Mononuclear cell (primary cell): ENCODE data around the gene SMCO4. TPM values are rescaled to one million over a fixed set of nuclear protein-coding genes. Genes with fewer than 3 reads are reported as not detected.

Experiments used
- H3K27me3 ChIP-seq: 2 replicates; pipeline ENCODE4 v1.6.0; 2011; ENCODE audit warnings: low read length, control low read depth; ENCODE audit not compliant: insufficient read depth
- H3K4me1 ChIP-seq: 2 replicates; pipeline ENCODE4 v1.5.1; 2011; ENCODE audit warnings: mild to moderate bottlenecking, low read length, control low read depth; ENCODE audit not compliant: insufficient read depth
- H3K4me3 ChIP-seq: 2 replicates; pipeline ENCODE4 v1.5.1; 2011; ENCODE audit warnings: mild to moderate bottlenecking, low read length, moderate library complexity
- H3K9me3 ChIP-seq: 2 replicates; pipeline ENCODE4 v1.5.1; 2011; ENCODE audit warnings: low read depth, mild to moderate bottlenecking, control low read depth, low read length
- total RNA-seq: library from RNA; depleted of rRNA; stranded (reverse); fragments of >200 nt; gene quantifications from one replicate; pipeline ENCODE4 v1.2.3, GENCODE V29; 2012

SMCO4 gene
- total RNA-seq, 1 donor: 3.3 TPM

DNA sequence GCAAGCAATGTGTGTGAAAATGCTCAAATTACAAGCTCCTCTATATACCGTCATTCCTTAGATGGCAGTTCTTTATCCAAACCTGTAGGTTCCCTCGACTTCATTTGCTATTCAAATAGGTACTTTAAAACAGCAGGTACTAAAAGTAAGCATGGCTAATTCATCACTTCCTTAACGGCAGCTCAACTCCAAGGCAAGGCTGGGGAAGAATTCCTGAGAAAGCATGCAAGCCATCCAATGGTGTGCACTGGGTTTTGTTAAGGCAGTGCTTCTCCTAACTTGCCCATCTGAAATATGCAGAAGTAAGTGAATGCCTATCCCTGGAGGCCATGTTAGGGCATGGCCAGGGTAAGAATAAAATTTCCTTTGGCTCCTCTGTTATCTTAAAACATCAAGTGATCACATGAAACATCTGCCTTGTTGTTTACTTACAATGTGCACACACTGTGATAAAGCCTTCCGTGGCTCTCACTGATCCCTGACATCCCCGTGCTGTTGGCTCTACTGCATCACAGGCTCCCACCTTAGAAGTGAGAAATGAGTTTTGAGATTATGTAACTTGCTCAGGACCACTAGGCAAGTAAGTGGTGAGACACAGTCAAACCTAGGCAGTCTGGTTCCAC is 52.1 kb downstream of the SMCO4 start:
- no peaks in the 10 kb centered on the region for H3K9me3 ChIP-seq
- H3K4me1 ChIP-seq: no peaks in the 10 kb centered on the region
- H3K4me3 ChIP-seq: no peak overlapping the region
- no peaks in the 10 kb centered on the region for H3K27me3 ChIP-seq

GRCh38 chr11:93489841-93490240 is 53.4 kb downstream of the SMCO4 start:
- Histone ChIP-seq H3K9me3 (no peaks in the 10 kb centered on the region), H3K27me3 (no peaks in the 10 kb centered on the region), H3K4me3 (no peak overlapping the region), H3K4me1 (no peaks in the 10 kb centered on the region)

GRCh38 chr11:93487032-93487483 is 56.1 kb downstream of the SMCO4 start:
- H3K27me3 ChIP-seq: no peaks in the 10 kb centered on the region
- H3K9me3 ChIP-seq: no peaks in the 10 kb centered on the region
- H3K4me3 ChIP-seq: no peak overlapping the region
- H3K4me1 ChIP-seq: no peaks in the 10 kb centered on the region

DNA sequence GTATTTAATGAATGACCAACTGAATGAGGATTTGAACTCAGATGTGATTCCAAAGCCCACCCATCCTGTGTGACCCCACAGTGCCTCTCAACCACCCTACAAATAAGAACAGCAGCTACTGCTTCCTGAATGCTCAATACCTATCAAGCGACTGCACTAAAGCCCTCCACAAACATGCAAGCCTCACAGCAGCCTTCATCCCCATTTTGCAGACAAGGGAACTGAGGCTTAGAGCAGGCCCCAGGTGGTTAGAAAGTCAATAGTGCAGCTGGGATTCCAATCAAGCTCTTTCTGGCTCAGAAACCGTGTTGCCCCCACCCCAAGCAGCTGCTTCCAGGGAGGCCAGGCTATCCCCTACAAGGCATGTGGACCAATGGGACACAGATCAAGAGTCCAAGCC is 57.2 kb downstream of the SMCO4 start:
- Histone ChIP-seq H3K9me3 (no peaks in the 10 kb centered on the region), H3K4me3 (no peak overlapping the region), H3K27me3 (no peaks in the 10 kb centered on the region), H3K4me1 (no peaks in the 10 kb centered on the region)

DNA sequence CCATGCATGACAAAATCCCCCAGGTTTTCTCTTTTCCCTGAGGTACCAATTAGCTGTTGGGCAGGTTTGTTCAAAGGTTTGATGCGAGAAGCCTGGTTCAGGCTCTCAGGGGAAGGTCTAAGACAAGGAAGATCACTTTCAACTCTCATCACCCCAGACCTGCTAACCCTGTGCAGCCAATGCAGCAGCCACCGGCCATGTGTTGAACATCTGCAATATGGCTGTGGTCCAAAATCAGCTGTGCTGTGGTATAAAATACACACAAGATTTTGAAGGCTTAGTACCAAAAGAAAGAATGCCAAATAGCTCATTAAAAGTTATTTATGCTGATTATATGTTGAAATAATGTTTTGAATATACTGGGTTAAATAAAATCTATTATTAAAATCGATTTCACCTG is 58.5 kb downstream of the SMCO4 start:
- Histone ChIP-seq H3K4me1 (no peaks in the 10 kb centered on the region), H3K9me3 (no peaks in the 10 kb centered on the region), H3K4me3 (no peak overlapping the region), H3K27me3 (no peaks in the 10 kb centered on the region)

GRCh38 chr11:93482556-93482955 is 60.6 kb downstream of the SMCO4 start:
- Histone ChIP-seq H3K9me3 (no peaks in the 10 kb centered on the region), H3K4me3 (no peak overlapping the region), H3K4me1 (no peaks in the 10 kb centered on the region)

DNA sequence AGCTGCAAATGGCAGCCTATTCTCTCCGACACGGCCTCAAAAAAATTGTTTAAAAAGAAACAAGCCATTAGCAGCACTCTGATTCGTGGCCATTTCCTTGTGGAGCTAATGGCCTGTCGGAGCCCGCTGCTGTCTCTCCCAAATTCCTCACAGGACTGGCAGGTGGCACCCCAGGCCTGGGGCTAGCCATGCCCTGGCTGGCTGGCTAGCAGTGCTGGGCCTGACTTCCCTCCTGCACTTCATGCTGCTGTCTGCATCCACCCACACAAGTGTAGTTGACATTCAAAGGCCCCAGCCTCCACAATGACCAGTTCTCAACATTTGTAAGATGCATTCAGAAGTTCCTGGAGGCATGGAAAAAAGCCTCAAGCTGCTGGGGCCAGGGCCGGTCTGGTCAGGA is 61.5 kb downstream of the SMCO4 start:
- Histone ChIP-seq H3K4me3 (no peak overlapping the region), H3K9me3 (no peaks in the 10 kb centered on the region), H3K4me1 (no peaks in the 10 kb centered on the region), H3K27me3 (no peaks in the 10 kb centered on the region)

More at GRCh38 chr11:93482556-93482955, 60.6 kb downstream of the SMCO4 start:
- no peaks in the 10 kb centered on the region for H3K27me3 ChIP-seq

DNA sequence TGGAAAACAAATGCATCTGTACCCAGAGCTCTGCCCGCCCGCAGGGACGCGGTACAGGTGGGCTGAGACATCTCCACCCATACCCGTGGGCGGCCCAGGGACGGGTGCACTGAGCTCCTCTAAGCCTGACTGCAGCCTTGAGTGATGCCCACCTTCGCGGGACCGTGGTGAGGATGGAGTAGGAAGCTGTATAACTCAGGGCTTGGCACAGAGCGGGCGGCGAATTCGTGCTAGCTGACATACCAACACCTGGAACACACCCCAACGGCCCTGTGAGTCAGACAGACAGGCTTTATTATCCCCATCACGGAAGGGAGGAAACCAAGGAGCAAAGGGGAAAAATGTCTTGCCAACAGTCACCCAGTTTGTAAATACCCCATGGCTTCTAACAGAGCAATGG is 61.9 kb downstream of the SMCO4 start:
- Histone ChIP-seq H3K9me3 (no peaks in the 10 kb centered on the region), H3K4me1 (no peaks in the 10 kb centered on the region), H3K27me3 (no peaks in the 10 kb centered on the region), H3K4me3 (no peak overlapping the region)

DNA sequence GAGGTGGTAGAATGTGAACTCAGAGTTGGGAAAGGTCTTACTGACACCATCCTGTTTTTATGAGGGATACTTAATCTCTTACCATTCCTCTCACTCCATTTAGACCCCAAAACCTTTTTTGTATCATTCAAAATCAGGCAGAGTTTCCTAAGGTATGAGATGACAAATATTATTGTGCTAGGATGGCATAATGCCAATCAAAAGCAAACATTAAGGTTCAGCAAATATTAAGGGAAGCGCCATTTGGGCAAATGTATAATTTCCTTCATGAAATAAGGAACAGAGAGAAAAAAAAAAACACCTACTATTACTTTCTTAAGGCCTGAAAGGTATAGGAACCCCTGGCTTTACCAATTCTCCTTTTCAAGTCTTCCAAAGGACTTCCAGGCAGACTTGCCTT is 62.4 kb downstream of the SMCO4 start:
- Histone ChIP-seq H3K9me3 (no peaks in the 10 kb centered on the region), H3K27me3 (no peaks in the 10 kb centered on the region), H3K4me3 (no peak overlapping the region), H3K4me1 (no peaks in the 10 kb centered on the region)

GRCh38 chr11:93480256-93480655 is 62.9 kb downstream of the SMCO4 start:
- Histone ChIP-seq H3K9me3 (no peaks in the 10 kb centered on the region), H3K27me3 (no peaks in the 10 kb centered on the region), H3K4me3 (no peak overlapping the region), H3K4me1 (no peaks in the 10 kb centered on the region)

DNA sequence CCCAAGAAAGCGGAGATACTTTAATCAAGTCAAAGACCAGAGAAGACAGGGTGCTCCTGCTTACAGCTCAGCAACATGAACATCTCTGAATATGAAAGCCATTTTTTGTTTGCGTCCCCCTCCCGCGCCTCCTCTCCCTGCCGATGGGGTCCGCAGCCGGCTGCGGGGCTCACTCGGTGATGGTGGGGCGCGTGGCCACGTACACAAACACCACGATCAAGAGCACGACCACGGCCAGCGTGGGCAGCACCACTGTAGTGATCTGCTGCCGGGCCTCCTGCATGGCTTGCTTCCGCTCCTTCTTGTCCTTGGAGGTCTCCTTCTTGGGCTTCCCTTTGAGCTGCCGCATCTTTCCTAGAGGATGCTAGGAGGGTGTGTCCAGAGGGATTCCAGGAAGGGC is 64.3 kb downstream of the SMCO4 start:
- Histone ChIP-seq H3K27me3 (no peaks in the 10 kb centered on the region), H3K4me1 (no peaks in the 10 kb centered on the region), H3K9me3 (no peaks in the 10 kb centered on the region), H3K4me3 (no peak overlapping the region)

DNA sequence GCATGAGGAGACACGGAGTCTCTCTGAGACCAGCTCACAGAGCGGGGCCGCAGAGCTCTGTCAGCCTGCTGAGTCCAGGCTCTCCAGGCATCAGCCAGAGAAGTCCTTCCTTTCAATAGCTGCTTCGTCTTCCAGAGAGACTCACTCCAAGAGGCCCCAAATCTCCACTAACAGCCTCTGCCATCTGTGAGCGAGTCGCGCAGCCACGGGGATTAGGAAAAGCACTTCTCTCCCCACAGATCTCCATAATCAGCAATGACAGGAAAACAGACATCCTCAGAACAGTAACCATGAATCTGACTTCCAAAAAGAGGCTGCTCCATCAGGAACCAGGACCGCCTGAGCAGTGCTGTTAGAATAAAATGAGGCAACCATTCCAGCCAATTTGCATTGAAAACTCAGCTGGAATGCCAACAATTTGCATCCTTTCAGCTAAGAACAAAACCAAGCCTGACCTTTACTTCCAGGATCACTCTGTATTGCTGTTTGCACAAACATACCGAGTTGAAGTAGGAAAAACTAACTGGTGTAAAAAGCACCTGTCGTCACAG is 65.4 kb downstream of the SMCO4 start:
- Histone ChIP-seq H3K9me3 (no peaks in the 10 kb centered on the region), H3K4me1 (no peaks in the 10 kb centered on the region), H3K27me3 (no peaks in the 10 kb centered on the region), H3K4me3 (no peak overlapping the region)

DNA sequence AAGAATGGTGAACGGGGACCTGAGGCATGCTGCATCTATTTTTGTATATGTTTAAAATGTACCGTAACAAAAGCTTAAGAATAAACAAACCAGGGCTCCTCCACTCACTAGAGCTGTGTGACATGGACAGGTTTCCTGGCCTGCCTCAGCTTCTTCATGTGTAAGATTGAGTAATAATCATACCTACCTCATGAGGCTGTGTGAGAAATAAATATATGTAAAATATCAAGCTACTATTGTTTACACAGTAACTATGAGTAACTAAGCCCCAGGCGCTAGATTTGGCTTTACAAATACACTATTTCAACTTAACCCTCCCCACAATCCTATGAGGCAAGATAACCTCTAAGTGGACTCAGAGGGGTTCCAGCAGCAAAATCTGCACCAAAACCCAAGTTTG is 66.4 kb downstream of the SMCO4 start:
- Histone ChIP-seq H3K4me3 (no peak overlapping the region), H3K4me1 (no peaks in the 10 kb centered on the region), H3K9me3 (no peaks in the 10 kb centered on the region), H3K27me3 (no peaks in the 10 kb centered on the region)

DNA sequence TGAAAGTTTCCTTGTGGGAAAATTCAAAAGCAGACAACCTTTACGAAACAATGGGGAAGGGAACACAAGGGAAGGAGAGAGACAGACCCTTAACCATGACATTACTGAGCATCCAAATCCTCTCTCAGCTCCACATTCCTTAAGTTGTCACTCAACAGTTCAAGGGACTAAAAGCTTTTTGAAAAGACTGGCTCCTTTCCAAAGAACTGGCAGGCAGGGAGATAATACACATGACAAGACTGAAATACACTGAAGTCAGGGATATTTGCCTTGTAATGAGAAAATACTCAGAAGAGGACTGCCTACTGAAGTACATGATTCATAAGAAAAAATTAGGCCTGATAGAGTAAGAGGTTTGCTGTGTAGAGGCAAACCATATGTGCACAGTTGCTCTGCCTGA is 69.1 kb downstream of the SMCO4 start:
- no peaks in the 10 kb centered on the region for H3K4me1 ChIP-seq
- H3K9me3 ChIP-seq: no peaks in the 10 kb centered on the region
- no peaks in the 10 kb centered on the region for H3K27me3 ChIP-seq
- no peak overlapping the region for H3K4me3 ChIP-seq

- no peaks in the 10 kb centered on the region for H3K9me3 ChIP-seq
- H3K27me3 ChIP-seq: no peaks in the 10 kb centered on the region
- no peaks in the 10 kb centered on the region for H3K4me1 ChIP-seq
- H3K4me3 ChIP-seq: no peak overlapping the region
Measured at GRCh38 chr11:93468290-93468689, 74.9 kb downstream of the SMCO4 start.

DNA sequence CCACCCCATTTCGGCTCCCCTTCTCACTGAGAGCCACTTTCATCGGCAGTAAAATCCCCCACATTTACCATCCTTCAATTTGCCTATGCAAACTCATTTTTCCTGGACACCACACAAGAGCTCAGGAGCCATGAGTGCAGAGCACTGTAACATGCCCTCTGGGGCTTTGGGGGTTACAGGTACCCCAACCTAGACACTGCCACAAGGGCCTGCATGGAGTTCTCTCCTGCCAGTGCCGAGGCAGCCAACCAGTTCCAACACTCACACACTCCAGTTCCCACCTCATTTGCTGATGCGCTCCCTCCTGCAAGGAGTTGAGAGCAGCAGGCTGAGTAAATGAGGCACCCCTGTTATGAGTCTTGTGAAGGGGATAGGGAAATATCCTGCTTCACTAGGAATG is 76.1 kb downstream of the SMCO4 start:
- Histone ChIP-seq H3K9me3 (no peaks in the 10 kb centered on the region), H3K4me3 (no peak overlapping the region), H3K27me3 (no peaks in the 10 kb centered on the region), H3K4me1 (no peaks in the 10 kb centered on the region)
